ENCODE data around the gene KIF6.

KIF6 gene

GRCh38 chr6:39599341-39599740 is 125.9 kb downstream of the KIF6 start:
- DNase-seq (ENCODE audit: low read depth in 2 of 2): no peak

GRCh38 chr6:39594285-39594684 is 130.9 kb downstream of the KIF6 start:
- DNase-seq (ENCODE audit: low read depth in 2 of 2): no peak

GRCh38 chr6:39593646-39594045 is 131.6 kb downstream of the KIF6 start:
- no peak for DNase-seq (ENCODE audit: low read depth in 2 of 2)

- DNase-seq (ENCODE audit: low read depth in 2 of 2): no peak
Observed at GRCh38 chr6:39590871-39591393, 134.3 kb downstream of the KIF6 start.

GRCh38 chr6:39587080-39587479 is 138.1 kb downstream of the KIF6 start:
- no peak for DNase-seq (ENCODE audit: low read depth in 2 of 2)

- DNase-seq (ENCODE audit: low read depth in 2 of 2): no peak
Observed at GRCh38 chr6:39585641-39586040, 139.6 kb downstream of the KIF6 start.

GRCh38 chr6:39577446-39578165 is 147.6 kb downstream of the KIF6 start:
- DNase-seq (ENCODE audit: low read depth in 2 of 2): no peak

GRCh38 chr6:39576556-39577303 is 148.5 kb downstream of the KIF6 start:
- no peak for DNase-seq (ENCODE audit: low read depth in 2 of 2)

GRCh38 chr6:39574991-39575390 is 150.2 kb downstream of the KIF6 start:
- DNase-seq (ENCODE audit: low read depth in 2 of 2): no peak

GRCh38 chr6:39573541-39573940 is 151.7 kb downstream of the KIF6 start:
- DNase-seq (ENCODE audit: low read depth in 2 of 2): no peak

GRCh38 chr6:39572661-39573340 is 152.4 kb downstream of the KIF6 start:
- DNase-seq (ENCODE audit: low read depth in 2 of 2): no peak

- DNase-seq (ENCODE audit: low read depth in 2 of 2): no peak
Observed at GRCh38 chr6:39568896-39569295, 156.3 kb downstream of the KIF6 start.

- no peak for DNase-seq (ENCODE audit: low read depth in 2 of 2)
Observed at GRCh38 chr6:39567091-39567490, 158.1 kb downstream of the KIF6 start.

GRCh38 chr6:39566456-39566855 is 158.8 kb downstream of the KIF6 start:
- no peak for DNase-seq (ENCODE audit: low read depth in 2 of 2)

- no peak for DNase-seq (ENCODE audit: low read depth in 2 of 2)
Observed at GRCh38 chr6:39565956-39566355, 159.3 kb downstream of the KIF6 start.

- no peak for DNase-seq (ENCODE audit: low read depth in 2 of 2)
Observed at GRCh38 chr6:39563566-39564311, 161.5 kb downstream of the KIF6 start.

- DNase-seq (ENCODE audit: low read depth in 2 of 2): no peak
Observed at GRCh38 chr6:39561536-39562266, 163.5 kb downstream of the KIF6 start.

GRCh38 chr6:39560915-39561314 is 164.3 kb downstream of the KIF6 start:
- no peak for DNase-seq (ENCODE audit: low read depth in 2 of 2)

GRCh38 chr6:39558591-39559190 is 166.5 kb downstream of the KIF6 start:
- no peak for DNase-seq (ENCODE audit: low read depth in 2 of 2)

GRCh38 chr6:39558079-39558478 is 167.1 kb downstream of the KIF6 start:
- DNase-seq (ENCODE audit: low read depth in 2 of 2): no peak

GRCh38 chr6:39555136-39555535 is 170.1 kb downstream of the KIF6 start:
- no peak for DNase-seq (ENCODE audit: low read depth in 2 of 2)
